MCF 10A (cell line): ENCODE data around the gene PTPRN2. TPM values are rescaled to one million over a fixed set of nuclear protein-coding genes. Genes with fewer than 3 reads are reported as not detected.
"Not testable (repeated sequence)": the region's sequence is repeated elsewhere in the genome, so short reads cannot be mapped to it uniquely, and the experiment has no call there.

ENCODE experiments used
- Bru-seq: library from RNA; stranded (reverse); fragments of 400-500 nt; gene quantifications from one replicate; lab custom pipeline; 2021; lab: Mats Ljungman, UMichigan
- BruChase-seq, 2 experiments: library from RNA; stranded (reverse); fragments of 400-500 nt; gene quantifications; one replicate each; lab custom pipeline; 2021; lab: Mats Ljungman, UMichigan
- BruUV-seq: library from RNA; stranded (reverse); fragments of 400-500 nt; replicated peaks from 2 replicates; lab custom pipeline; 2021; lab: Mats Ljungman, UMichigan
- CTCF ChIA-PET: fragments of 300-600 bp; sonication (Branson Sonifier 250); formaldehyde crosslinking; extraction: SDS; loops from one replicate; lab custom pipeline; 2021; ENCODE audit warnings: antibody characterized with exemption, inconsistent platforms; lab: Yijun Ruan, JAX
- POLR2A ChIA-PET: fragments of 300-600, 350-650 bp; sonication (Branson Sonifier 250); formaldehyde crosslinking; extraction: SDS; loops from one replicate; lab custom pipeline; 2020; ENCODE audit warnings: antibody characterized with exemption, inconsistent platforms; lab: Yijun Ruan, JAX
- DNase-seq: peaks from one replicate; pipeline ENCODE4 v3.0.0-alpha.2; 2018; ENCODE audit not compliant: unreplicated experiment
- H3K27ac Mint-ChIP-seq: one replicate; pipeline ENCODE4 v1.8.0; 2022; ENCODE audit warnings: mild to moderate bottlenecking, low read depth, mixed read lengths; ENCODE audit not compliant: unreplicated experiment
- H3K27me3 Mint-ChIP-seq: one replicate; pipeline ENCODE4 v1.8.0; 2022; ENCODE audit warnings: mixed read lengths; ENCODE audit not compliant: insufficient read depth, unreplicated experiment
- H3K36me3 Mint-ChIP-seq: one replicate; pipeline ENCODE4 v1.8.0; 2022; ENCODE audit warnings: mild to moderate bottlenecking, moderate library complexity, mixed read lengths; ENCODE audit not compliant: insufficient read depth, unreplicated experiment
- H3K4me1 Mint-ChIP-seq: one replicate; pipeline ENCODE4 v1.8.0; 2022; ENCODE audit warnings: mixed read lengths; ENCODE audit not compliant: insufficient read depth, unreplicated experiment
- H3K4me3 Mint-ChIP-seq: one replicate; pipeline ENCODE4 v1.8.0; 2022; ENCODE audit warnings: mild to moderate bottlenecking, moderate library complexity, mixed read lengths; ENCODE audit not compliant: unreplicated experiment
- H3K9me3 Mint-ChIP-seq: one replicate; pipeline ENCODE4 v1.8.0; 2022; ENCODE audit warnings: mixed read lengths; ENCODE audit not compliant: unreplicated experiment
- intact Hi-C: fragments of 100-400 bp; cut with micrococcal nuclease; formaldehyde crosslinking; loops from 2 replicates; pipeline ENCODE4 v1.14.1; 2022
- long read RNA-seq: library from polyadenylated mRNA; stranded (forward); transcript quantifications from one replicate; pipeline ENCODE4 v2.0.0, GENCODE V29; 2022
- total RNA-seq: library from RNA; stranded (reverse); gene quantifications from 2 replicates; pipeline ENCODE4 v1.2.3, GENCODE V29; 2022
- TF ChIP-seq, protein P1 (sequence below): fragments of 200-600 bp; IDR thresholded peaks from one replicate; pipeline ENCODE4 v1.8.0; 2022; ENCODE audit warnings: antibody characterized with exemption, mild to moderate bottlenecking; ENCODE audit not compliant: unreplicated experiment

PTPRN2 gene
- total RNA-seq (4.0 and 4.5 TPM in 2 replicates), Bru-seq, nascent RNA (percentile 36 among the genes with signal in this experiment), BruChase-seq, experiment 1, labeled RNA remaining after a 6-hour chase (percentile 38 among the genes with signal in this experiment), BruChase-seq, experiment 2, labeled RNA remaining after a 2-hour chase (percentile 36 among the genes with signal in this experiment)
- long read RNA-seq, partial matches to known transcripts, result 0 of 12 reads
- long read RNA-seq, other reads (novel, unspliced or antisense), result 12 of 12 reads

DNA sequence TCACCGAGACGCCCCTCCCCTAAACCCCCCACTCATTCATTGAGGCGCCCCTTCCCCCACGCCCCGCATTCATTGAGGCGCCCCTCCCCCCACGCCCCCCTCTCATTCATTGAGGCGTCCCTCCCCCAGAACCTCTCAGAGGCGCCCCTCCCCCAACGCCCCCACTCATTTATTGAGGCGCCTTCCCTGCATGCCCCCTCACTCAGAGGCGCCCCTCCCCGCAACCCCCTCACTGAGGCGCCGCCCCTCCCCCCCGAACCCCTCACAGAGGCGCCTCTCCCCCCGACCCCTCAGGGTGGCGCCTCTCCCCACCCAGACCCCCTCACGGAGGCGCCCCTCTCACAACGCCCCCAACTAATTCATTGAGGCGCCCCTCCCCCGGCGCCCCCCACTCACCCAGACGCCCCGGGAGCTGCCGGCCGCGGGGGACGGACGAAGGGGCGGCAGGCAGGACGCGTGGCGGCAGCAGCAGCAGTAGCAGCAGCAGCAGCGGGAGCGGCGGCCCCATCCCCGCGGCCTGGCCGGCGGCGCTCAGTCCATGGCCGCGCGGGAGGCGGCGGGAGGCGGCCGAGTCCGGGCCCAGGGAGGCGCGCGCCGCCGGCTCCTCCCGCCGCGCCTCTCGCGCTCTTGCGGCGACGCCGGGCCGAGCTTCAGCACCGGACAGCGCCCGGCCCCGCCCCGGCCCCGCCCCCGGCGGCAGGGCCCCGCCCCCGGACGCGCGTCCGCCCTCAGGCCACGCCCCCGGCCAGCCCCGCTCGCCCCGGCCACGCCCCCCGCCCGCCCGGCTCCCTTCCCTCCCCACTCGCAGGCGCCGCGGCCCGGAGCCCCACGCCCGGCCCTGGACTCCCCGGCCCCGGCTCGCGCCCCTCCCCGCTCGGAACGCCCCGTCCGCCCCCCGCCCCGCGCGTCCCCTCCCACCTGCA, at the start of gene PTPRN2:
TSS of gene PTPRN2 (minus strand) at position 662 of the 923 bp plus-strand sequence.
- ChIA-PET CTCF (no interaction called here), POLR2A (no interaction called here)
- no peak within 1 kb of the TSS for H3K27ac Mint-ChIP-seq
- no peak within 1 kb of the TSS for H3K4me3 Mint-ChIP-seq
- H3K9me3 Mint-ChIP-seq, result no peaks in the 10 kb centered on the region
- intact Hi-C loops, result no loop called here
- TF ChIP-seq, protein P1, sequence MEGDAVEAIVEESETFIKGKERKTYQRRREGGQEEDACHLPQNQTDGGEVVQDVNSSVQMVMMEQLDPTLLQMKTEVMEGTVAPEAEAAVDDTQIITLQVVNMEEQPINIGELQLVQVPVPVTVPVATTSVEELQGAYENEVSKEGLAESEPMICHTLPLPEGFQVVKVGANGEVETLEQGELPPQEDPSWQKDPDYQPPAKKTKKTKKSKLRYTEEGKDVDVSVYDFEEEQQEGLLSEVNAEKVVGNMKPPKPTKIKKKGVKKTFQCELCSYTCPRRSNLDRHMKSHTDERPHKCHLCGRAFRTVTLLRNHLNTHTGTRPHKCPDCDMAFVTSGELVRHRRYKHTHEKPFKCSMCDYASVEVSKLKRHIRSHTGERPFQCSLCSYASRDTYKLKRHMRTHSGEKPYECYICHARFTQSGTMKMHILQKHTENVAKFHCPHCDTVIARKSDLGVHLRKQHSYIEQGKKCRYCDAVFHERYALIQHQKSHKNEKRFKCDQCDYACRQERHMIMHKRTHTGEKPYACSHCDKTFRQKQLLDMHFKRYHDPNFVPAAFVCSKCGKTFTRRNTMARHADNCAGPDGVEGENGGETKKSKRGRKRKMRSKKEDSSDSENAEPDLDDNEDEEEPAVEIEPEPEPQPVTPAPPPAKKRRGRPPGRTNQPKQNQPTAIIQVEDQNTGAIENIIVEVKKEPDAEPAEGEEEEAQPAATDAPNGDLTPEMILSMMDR, result no peak
- BruUV-seq, result no TSS peak
- DNase-seq, result no peak
- H3K36me3 Mint-ChIP-seq, result no peaks in the 10 kb centered on the region
- H3K4me1 Mint-ChIP-seq, result peaks cover 12% of the 10 kb centered on the region
- peaks cover 10% of the 10 kb centered on the region for H3K27me3 Mint-ChIP-seq

DNA sequence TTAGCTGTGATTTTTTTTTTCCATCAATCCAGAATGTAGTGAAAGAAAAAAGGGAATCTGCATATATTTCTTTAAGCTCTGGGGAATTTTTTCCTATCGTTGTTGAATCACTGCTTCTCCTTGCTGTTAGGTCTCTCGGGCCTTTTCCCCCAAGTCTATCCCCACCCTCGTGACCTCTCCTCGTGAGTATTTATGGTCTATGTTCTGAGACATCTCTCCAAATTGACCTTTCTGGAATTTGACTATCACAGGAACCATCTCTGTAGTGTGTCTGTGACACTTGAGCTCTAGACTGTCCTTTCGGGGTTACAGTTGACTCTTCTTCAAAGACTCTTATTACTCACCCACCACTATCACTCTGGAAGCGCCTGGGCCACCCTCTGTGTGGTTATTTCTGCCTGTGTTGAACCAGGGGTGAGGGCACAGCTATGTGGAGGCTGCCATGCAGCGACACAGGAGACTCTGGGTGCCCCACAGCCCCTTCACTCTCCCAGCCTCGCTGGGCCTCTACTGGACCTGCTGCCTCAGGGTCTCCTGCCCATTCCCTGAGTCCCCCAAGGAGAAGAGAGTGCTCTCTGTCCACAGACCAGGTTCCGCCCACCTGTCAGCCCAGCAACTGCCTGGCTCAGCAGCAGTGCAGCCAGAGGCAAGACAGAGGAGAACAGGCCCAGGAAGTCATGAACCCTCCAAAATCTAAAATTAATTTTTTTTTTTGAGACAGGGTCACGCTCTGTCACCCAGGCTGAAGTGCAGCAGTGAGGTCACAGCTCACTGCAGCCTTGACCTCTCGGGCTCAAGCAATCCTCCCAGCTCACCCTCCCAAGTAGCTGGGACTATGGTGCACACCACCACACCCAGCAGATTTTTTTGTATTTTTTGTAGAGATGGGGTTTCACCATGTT, 45.7 kb upstream of the PTPRN2 start:
- ChIA-PET CTCF (interaction anchor here (0.6 to 1.1 kb wide), 3 partner anchors 14 to 134 kb away, joined by 3 to 5 read pairs (median 4); no protein-coding TSS in a partner anchor), POLR2A (no interaction called here)
- Mint-ChIP-seq H3K27me3 (no peaks in the 10 kb centered on the region), H3K36me3 (peaks cover 18% of the 10 kb centered on the region), H3K4me1 (peaks cover 12% of the 10 kb centered on the region), H3K4me3 (no peak overlapping the region), H3K9me3 (no peaks in the 10 kb centered on the region), H3K27ac (no peak overlapping the region)
- DNase-seq, result no peak
- intact Hi-C loops, result no loop called here
- no TSS peak for BruUV-seq
- TF ChIP-seq, protein P1, result no peak

DNA sequence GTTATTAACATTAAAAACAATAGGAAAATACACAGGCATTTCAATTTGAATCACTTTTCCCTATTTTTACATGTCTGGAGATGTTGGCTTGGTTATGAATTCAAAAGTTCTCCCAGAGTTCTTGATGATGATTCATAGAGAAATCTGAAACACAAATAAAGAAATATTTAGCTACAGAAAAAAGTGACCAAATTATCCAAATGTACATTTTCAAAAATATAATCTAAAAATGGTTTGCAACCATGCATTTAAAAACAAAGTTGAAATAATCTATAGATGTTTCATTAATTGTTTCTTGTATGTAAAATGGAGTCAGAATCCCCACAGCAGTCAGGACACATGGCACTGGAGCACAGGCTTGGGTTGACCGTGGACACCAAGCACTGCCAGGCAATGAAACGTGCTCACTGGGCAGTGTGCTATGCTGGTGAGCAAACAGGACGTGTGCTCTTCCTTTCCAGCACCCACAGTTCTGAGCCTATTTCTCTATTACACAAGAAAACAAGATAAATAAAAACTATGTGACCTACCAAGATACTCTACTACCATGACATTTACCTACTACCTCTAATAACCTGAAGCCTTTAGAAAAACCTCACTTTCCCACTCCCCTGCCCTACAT, 44.1 kb upstream of the PTPRN2 start:
- Mint-ChIP-seq H3K36me3 (peaks cover 14% of the 10 kb centered on the region), H3K4me1 (peaks cover 8% of the 10 kb centered on the region), H3K27me3 (no peaks in the 10 kb centered on the region), H3K4me3 (no peak overlapping the region), H3K27ac (peak overlapping the region; percentile 72), H3K9me3 (no peaks in the 10 kb centered on the region)
- CTCF ChIA-PET, result interaction anchor here (0.7 to 1.6 kb wide), 2 partner anchors 12 to 35 kb away, joined by 4 read pairs; no protein-coding TSS in a partner anchor
- intact Hi-C loops, result no loop called here
- DNase-seq, result no peak
- BruUV-seq, result no TSS peak
- POLR2A ChIA-PET, result no interaction called here
- TF ChIP-seq, protein P1, result no peak

DNA sequence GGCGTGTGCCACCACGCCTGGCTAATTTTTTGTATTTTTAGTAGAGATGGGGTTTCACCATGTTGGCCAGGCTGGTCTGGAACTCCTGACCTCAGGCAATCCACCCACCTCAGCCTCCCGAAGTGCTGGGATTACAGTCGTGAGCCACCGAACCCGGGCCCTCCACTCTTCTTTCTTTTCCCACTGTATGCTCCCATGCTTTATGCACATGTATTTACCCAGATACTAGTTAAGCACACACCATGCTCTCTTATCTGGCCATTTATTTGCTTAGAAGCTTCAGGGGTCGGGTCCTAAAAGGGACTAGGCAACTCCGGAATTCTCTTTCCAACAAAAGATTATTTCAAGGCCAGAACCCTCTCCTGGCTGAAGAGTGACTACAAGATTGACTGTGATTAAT, 38.7 kb upstream of the PTPRN2 start:
- H3K4me1 Mint-ChIP-seq, H3K9me3 Mint-ChIP-seq, BruUV-seq, DNase-seq, H3K36me3 Mint-ChIP-seq, H3K27me3 Mint-ChIP-seq, intact Hi-C loops, POLR2A ChIA-PET, H3K4me3 Mint-ChIP-seq, H3K27ac Mint-ChIP-seq: not testable (repeated sequence)
- CTCF ChIA-PET, result interaction anchor here (1.1 to 1.5 kb wide), 2 partner anchors 12 to 21 kb away, joined by 3 read pairs; no protein-coding TSS in a partner anchor
